Right lung (tissue), 5 donors: ENCODE results near the gene RFTN1. TPM values are rescaled to one million over a fixed set of nuclear protein-coding genes. Genes with fewer than 3 reads are reported as not detected.

ENCODE experiments used
- DNase-seq, 2 donors: peaks; one replicate each; pipeline ENCODE4 v3.0.0-alpha.2; 2013
- polyA plus RNA-seq, 5 donors: library from polyadenylated mRNA; unstranded; fragments of 120-200 nt; gene quantifications; one replicate each; pipeline versions ENCODE4 v1.2.1 to v1.2.3, GENCODE V29; 2013; ENCODE audit warnings: inconsistent platforms in 1 of 5, low replicate concordance in 1 of 5; ENCODE audit not compliant: insufficient read length in 5 of 5, insufficient read depth in 1 of 5

Gene RFTN1
- polyA plus RNA-seq, 5 donors, result 57.8 to 77.2 (median 65.3) TPM

DNA sequence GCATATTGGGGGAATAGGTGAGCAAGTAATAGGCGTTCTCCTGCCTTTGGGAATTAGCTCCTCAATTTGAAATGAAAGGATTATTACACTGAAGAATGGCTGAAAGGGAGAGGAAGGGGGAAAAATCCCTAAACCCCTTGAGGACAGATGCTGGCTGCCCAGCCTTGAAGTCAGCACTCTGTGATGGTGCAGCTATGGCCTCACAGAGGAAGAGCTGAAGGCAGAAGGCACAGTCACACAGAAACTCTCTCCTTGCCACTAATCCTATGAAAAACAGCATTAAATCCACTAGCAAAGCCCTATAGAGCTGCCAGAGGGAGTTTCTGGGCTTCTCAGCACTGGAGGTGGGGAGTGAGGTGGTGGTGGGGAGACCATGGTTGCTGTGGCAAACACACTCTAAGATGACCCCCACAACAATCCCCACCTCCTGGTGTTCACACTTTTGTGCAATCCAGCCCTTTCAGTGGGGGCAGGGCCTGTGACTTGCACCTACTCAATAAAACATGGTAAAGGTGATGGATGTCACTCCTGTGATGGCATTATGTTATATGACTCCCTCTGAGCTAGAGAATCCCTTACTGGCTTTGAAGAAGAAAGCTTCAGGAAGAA is 101.2 kb downstream of the RFTN1 start:
- no peak for DNase-seq

GRCh38 chr3:16411441-16411840 is 102.1 kb downstream of the RFTN1 start:
- DNase-seq, result no peak

DNA sequence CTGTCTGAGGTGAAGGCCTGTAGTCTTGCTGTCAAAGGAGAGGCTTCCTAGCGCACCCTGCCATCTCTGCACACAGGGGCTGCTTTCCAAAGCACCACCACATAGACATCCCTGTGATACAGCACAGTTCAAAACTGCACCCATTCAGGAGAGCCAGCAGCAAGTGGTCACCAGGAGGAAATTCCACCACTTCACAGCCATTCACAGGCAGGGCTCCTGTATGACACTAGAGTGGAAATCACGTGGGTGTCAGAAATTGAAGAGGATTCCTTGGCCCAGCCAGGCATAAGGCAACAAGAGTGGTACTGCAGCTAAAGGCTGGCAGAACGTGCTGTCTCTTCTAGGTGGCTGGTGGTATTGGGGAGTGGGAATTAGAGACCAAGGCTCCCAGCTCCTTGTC is 102.8 kb downstream of the RFTN1 start:
- no peak for DNase-seq

DNA sequence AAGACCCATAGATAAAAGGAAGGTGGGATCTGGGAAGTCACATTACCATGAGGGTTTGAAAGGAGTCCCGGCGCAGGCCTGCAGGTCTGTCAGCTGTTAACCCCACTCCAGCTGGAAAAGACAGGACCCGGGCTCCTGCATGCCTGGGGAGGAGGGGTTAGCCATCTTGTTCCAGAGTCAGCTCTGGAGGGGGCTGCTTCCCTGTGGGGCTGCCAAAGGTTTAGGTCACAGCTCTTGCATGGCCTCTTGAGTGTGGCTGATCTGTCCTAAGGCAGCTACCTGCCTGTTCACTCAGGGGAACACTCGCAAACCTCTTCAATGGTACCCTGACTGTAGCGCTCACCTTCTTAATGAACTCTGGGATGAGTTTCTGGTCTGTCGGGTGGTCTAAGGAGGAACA is 104.5 kb downstream of the RFTN1 start:
- no peak for DNase-seq

- DNase-seq, result no peak
Observed at GRCh38 chr3:16407366-16407765, 106.1 kb downstream of the RFTN1 start.

- no peak for DNase-seq
Observed at GRCh38 chr3:16406579-16406978, 106.9 kb downstream of the RFTN1 start.

DNA sequence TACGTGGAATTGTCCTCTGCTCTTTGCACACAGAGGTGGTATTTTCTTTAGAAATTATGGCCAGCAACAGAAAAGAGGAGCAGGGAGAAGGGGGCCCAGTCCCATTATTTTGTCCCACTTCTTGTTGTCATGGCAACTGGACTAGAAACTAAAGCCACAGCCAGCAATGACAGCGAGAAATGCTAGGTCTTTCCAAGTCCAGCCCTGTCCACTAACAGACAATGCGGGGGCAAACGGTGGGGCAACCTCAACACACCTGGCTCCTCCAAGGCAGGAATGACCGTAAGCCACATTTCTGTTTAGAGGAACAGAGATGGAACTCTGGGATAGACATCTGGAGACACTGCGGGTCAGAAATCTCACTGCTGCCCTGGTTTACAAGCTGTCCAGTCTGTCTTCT is 107.3 kb downstream of the RFTN1 start:
- no peak for DNase-seq

DNA sequence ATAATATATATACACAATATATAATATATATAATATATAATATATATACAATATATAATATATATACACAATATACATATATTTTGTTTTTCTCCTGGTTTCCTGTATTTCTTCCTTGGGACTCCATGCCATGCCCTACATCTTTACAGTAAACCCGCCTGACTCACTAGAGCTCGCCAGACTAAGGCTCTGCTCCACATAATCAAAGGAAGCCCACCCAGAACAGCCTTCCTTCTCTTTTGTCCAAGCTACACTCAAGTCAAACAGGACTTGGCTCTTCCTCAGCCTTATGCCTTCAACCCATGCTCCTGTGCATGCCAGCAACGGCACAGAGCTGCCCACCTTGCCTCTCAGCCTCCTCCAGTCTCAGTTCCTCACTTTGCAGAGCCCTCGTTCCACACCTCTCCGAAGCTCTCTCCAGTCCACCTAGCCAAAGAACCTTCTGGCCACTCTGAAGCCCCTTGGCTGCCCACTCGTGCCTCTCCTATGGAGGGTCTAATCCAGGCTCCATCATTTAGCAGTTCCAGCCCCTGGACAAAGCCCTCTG is 109.1 kb downstream of the RFTN1 start:
- DNase-seq, result no peak

- DNase-seq, result no peak
Observed at GRCh38 chr3:16402451-16402850, 111.0 kb downstream of the RFTN1 start.

- DNase-seq, result no peak
Observed at GRCh38 chr3:16401273-16401672, 112.2 kb downstream of the RFTN1 start.

DNA sequence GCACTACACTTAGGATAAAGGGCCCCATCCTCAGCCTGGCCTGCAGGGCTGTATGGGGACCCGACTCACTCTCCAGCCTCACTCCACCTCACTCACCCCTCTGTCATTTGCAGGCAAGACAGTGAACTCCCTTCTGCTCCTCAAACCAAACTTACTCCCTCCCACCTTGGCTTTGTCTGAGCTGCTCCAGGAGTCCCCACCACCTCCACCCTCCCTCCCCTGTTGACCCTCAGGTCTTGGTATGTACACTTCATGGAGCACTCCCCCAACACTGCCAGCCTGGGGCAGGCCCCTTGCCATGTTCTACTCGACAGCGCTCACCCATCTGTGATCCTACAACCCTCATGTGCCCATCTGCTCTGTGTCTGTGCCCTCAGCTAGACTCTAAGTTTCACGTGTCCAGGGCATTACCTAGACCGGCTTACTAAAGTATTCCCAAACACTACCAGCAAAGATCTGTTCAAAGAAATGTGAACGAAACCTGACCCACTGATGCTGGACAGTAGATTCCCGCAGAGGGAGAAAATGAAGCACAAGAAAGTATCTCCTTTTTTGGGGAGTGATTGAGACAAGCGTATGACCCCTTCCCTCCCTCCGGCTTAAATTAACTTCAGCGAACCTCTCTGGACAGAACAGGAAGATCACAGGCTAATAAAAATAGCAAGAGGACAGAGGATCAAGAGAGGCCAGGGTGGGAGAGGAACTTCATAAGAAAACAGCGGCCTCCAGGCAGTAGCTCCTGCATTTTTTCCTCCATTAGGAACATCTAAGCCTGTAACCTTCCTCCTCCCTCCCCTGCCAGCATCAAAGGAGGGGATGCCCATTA is 113.2 kb downstream of the RFTN1 start:
- no peak for DNase-seq

DNA sequence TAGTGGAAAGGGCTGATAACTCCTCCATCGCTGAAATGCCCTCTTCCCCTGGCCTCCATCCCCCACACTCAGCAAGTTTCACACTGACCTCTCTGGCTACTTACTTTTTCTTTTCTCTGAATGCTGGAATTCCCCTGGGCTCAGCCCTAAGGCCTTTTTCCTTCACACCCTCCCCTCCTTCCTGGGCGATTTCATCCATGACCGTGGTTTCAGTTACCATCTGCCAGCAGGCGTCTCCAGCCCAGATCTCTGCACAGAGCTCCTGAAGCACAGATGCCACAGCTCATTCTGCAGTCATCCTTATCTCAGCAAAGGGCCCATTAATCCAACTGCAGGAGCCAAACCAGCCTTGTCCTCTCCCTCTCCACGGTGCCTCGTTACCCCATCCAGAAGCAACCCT is 114.0 kb downstream of the RFTN1 start:
- DNase-seq, result peak; percentile 66 to 78

- DNase-seq, result no peak
Observed at GRCh38 chr3:16398648-16399047, 114.9 kb downstream of the RFTN1 start.

DNA sequence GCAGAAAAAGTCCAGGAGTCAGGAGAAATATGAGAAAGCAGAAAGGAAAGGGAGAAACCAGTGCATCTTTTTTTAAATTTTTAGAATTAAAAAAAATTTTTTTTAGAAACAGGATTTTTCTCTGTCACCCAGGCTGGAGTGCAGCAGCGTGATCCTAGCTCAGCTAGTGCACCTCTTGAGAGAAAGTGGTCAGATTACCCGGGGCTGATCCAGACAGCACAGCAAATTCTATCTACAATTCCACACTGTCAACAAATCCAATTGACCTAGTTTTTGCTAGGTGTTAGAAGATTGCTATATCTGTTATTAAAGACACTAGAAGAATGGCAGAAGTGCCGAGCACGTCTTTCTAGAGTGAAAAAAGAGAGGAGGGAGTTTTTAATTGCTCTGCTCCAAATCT is 117.3 kb downstream of the RFTN1 start:
- no peak for DNase-seq

DNA sequence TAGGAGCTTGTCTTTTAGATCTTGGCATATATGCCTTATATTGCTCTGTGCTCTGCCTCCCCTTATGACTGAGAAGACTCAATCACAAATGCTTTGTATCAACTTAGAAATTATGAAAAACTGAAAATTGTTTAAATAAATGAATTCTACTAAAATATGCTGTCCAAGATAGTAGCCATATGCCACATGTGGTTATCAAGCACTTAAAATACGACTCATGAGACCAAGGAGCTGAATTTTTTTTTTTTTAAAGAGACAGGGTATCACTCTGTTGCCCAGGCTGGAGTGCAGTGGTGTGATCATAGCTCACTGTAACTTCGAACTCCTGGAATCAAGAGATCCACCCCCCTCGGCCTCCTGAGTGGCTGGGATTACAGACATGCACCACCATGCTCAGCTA is 118.3 kb downstream of the RFTN1 start:
- DNase-seq, result no peak

- no peak for DNase-seq
Observed at GRCh38 chr3:16394639-16395038, 118.9 kb downstream of the RFTN1 start.

DNA sequence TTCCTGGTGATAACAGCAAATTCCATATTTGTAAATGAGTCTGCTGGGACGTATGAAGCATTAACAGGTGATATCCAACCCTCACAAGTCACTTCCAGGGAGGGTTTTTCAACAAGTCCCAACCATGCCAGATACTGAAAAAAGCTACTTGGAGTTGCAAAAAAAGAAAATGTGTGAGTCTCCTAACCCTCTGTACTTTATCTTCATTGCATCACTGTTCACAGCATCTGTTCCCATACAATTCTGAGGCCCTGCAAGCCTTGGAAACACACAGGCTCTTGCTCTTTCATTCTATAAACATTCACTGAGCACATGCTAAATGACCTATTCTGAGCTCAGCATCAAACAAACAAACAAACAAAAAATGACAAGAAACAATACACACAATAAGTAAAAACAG is 120.8 kb downstream of the RFTN1 start:
- DNase-seq, result peak; percentile 63 to 69

DNA sequence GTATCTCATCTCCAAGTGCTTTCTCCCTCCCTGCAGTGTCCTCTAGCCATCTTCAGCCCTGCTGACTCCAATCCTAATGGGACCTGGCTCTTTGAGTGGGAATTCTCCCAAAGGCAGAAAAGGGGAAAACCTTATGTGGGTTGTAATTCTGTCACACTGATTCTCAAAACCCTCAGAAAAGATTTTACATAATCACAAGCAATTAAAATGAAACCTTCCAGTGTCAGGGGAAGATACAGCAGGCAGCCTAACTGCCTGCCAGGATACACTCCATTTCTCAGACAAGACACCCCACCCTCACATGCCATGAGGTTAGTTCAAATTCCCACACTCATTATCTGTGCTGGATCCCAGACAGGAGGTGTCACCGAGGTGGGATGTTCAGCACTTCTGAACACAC is 121.4 kb downstream of the RFTN1 start:
- DNase-seq, result no peak

DNA sequence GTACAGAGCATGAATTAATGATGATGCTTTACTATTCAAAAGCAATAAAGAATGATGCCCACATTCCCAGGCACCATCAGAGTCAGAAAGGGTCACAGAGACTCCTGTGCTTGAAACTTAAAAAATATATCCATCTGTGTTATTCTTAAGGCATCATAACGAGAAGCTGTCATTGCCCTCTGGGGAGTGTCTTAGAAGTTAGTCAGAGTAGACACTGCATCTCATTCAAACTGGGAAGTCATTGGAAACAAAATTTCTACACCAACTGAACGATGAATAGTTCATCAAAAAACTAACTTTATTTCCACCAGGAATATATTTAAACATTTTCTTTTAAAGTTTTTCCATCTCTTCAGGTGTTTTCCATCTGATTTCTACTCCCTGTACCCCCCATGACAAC is 122.9 kb downstream of the RFTN1 start:
- DNase-seq, result no peak

GRCh38 chr3:16388850-16389441 is 124.6 kb downstream of the RFTN1 start:
- peak; percentile 89 to 92 for DNase-seq

GRCh38 chr3:16386561-16386960 is 126.9 kb downstream of the RFTN1 start:
- no peak for DNase-seq

DNA sequence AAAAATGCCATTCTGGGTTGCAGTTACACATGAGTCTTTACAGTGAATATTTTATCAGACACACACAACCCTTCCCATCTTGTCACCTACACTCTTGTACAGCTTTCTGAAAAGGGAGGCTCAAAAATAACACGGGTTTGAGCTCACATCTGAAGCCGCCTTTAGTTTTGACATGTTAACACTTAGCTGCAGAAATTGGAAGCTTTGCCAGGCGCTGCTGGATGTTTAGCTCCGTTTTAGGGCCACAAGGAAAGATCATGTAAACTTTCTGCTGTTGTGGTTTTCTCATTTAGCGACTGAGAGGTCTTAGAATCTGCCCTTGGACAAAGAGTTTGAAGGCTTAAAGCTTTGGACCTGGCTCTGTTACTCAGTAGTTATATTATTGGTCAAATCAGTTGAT is 128.3 kb downstream of the RFTN1 start:
- DNase-seq, result peak; percentile 39 to 44

DNA sequence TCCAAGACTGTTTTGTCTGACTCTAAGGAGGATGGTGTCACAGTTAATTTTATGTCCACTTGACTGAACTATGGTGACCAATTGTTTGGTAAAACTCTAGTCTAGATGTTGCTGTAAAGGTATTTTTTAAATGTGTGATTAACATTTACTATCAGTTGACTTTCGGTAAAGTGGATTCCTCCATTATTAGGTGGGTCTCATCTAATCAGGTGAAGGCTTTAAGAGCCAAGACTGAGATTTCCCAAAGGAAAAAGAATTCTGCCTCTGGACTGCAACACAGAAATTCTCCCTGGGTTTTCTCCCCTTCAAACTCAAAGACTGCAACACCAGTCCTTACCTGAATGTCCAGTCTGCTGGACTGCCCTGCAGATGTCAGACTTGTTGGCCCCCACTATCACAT is 129.6 kb downstream of the RFTN1 start:
- no peak for DNase-seq
